OCI-LY3 (cell line): Measurements from ENCODE around the gene ANKRD18A.

ENCODE experiments used
- EZH2phosphoT487 ChIP-seq: fragments of 200-600 bp; shearing (Covaris generic); IDR thresholded peaks from 2 replicates; pipeline ENCODE4 v1.6.1; 2018; ENCODE audit warnings: antibody characterized with exemption, mixed run types, low read depth
- TF ChIP-seq, protein P1 (sequence below): fragments of 200-600, 300-600 bp; sonication (generic); IDR thresholded peaks from 2 replicates; pipeline ENCODE4 v1.5.1; 2014; ENCODE audit warnings: antibody characterized with exemption, low read length, low read depth

DNA sequence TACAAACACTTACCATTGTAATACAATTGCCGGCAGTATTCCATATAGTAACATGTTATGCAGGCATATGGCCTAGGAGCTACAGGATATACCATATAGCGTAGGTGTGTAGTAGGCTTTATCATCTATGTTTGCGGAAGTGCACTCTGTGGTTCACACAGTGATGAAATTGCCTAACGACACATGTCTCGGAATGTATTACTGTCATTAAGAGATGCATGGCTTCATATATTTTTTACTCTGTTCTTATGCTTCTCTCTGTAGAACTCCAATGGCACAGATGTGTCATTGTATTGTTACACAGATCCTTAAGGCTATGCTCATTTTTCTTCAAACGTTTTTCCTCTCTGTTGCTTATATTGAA lies 19.2 kb upstream of the ANKRD18A start:
- TF ChIP-seq EZH2phosphoT487: no peak
- TF ChIP-seq, protein P1, sequence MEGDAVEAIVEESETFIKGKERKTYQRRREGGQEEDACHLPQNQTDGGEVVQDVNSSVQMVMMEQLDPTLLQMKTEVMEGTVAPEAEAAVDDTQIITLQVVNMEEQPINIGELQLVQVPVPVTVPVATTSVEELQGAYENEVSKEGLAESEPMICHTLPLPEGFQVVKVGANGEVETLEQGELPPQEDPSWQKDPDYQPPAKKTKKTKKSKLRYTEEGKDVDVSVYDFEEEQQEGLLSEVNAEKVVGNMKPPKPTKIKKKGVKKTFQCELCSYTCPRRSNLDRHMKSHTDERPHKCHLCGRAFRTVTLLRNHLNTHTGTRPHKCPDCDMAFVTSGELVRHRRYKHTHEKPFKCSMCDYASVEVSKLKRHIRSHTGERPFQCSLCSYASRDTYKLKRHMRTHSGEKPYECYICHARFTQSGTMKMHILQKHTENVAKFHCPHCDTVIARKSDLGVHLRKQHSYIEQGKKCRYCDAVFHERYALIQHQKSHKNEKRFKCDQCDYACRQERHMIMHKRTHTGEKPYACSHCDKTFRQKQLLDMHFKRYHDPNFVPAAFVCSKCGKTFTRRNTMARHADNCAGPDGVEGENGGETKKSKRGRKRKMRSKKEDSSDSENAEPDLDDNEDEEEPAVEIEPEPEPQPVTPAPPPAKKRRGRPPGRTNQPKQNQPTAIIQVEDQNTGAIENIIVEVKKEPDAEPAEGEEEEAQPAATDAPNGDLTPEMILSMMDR: no peak
